Glomerular visceral epithelial cell (primary cell): ENCODE results near the gene CAPN1.
A peak's percentile ranks its signal among the peaks of the same experiment; 100 is the strongest.
"Not testable (repeated sequence)": the region's sequence is repeated elsewhere in the genome, so short reads cannot be mapped to it uniquely, and the experiment has no call there.

Source experiments
- DNase-seq: peaks from one replicate; pipeline ENCODE4 v3.0.0-alpha.2; 2016; ENCODE audit errors: extremely low spot score

CAPN1 gene

DNA sequence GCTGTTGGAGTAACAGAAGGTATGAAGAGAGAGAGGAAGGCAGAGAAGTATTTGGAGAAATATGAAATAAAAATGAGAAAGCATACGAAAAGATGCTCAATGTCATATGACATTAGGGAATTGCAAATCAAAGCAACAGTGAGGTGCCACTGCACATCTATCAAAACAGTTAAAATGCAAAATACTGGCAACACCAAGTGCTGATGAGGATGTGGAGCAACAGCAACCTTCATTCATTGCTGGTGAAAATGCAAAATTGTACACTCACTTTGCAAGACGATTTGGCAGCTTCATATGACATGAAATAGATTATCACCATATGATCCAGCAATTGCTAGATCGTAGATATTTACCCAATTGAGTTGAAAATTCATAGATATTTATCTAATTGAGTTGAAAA lies 21.1 kb upstream of the CAPN1 start:
- no peak for DNase-seq

DNA sequence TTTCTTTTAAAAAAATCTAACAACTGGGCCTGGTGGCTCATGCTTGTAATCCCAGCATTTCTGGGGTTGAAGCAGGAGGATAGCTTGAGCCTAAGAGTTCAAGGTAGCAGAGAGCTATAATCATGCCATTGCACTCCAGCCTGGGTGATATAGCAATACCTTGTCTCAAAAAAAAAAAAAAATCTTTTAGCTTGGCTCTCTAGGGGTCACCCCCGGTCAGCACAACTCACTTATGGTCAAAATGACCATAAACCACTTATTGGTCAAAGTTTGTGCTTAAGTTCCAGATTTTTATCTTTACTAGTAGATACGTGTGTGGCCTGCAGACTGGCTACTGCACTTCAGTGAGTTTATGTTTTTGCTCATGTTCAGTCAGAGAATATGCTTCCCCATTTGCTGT lies 18.0 kb upstream of the CAPN1 start:
- DNase-seq = no peak

DNA sequence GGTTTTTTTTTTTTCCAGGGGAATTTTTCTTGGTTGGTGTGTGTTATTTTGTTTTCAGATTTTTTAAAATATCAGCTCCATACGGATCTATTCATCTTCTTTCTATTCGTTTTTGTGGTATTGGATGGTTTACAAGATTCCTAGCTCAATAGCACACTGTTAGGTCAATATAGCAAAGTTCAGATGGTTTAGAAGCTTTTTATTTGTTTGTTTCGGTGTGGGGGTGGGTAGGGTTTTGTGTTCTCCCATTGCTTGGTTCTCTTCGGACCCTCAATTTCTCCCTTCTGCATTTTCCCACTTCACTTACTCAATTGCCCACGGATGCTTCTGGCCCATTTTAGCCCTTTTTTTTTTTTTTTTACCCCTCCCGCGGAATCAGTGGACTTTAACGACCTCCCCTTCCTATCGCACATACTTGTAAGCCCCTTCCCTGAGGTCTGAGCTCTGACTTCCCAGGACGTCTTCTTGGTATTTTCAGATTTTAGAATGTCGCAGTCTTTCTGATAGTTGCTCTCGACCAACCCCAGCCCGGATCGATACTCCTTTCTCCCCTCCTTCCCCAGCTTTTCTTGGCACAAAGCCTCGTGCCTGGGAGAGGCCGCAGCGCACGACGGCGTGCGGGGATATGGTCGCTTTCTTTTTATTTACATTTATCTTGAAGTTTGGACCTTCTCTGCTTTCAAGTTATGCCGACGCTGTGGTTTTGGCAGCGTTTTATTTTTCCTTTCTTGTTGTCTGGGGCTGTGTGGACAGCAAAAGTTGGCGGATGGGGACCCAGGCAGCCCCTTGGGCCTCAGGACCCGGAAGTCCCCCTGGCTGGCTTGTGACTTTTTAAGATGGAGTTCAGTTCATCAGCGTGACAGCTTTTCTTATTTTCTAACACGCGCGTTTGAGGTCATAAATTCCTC lies 16.1 kb upstream of the CAPN1 start:
- DNase-seq = no peak

DNA sequence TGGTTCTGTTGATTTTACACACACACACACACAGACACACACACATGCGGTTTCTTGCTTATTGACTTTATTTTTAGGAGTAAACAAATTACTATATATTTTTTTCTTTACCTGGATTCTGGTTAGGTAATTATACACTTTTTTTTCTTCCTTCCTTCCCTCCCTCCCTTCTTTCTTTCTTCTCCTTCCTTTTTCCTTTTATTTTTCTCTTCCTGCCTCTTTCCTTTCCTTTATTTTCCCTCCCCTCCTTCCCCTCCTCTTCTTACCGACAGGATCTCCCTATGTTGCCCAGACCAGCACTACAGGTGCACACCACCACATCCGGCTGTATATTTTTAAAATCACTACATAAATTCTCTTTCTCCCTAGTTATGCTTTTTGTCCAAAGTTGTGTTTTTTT lies 14.8 kb upstream of the CAPN1 start:
- no peak for DNase-seq

DNA sequence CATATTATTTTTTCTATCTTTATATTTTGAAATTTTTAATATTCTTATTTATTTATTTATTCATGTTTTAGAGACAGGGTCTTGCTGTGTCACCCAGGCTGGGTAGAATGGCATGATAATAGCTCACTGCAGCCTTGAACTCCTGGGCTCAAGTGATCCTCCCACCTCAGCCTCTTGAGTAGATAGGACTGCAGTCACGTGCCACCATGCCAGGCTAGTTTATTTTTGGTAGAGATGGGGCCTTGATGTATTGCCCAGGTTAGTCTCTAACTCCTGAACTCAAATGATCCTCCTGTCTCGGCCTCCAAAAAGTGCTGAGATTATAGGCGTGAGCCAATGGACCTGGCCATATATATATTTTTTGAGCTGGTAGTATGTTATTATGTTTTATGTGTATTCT lies 14.1 kb upstream of the CAPN1 start:
- no peak for DNase-seq

DNA sequence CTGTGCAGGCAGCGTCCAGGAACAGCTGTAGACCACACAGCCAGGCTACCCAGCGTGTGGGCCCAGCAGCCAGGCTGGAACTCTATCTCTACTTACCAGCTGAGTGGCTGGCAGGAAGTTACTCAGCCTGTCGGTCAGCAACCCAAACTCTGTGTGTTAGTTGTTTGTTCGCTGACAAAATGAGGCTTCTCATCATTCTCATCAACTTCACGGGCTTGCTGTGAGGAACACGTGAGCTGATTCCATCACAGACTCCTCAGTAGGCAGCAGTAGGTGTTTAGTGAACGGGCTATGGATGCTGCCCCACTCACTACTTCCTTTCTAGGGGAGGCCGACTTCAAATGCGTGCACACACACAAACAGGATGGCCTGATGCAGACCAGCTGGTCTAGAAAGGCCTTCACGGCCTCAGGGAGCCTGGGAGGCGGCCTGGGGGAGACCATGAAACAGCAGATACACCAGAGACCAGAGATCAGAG lies 12.5 kb upstream of the CAPN1 start:
- DNase-seq = no peak

DNA sequence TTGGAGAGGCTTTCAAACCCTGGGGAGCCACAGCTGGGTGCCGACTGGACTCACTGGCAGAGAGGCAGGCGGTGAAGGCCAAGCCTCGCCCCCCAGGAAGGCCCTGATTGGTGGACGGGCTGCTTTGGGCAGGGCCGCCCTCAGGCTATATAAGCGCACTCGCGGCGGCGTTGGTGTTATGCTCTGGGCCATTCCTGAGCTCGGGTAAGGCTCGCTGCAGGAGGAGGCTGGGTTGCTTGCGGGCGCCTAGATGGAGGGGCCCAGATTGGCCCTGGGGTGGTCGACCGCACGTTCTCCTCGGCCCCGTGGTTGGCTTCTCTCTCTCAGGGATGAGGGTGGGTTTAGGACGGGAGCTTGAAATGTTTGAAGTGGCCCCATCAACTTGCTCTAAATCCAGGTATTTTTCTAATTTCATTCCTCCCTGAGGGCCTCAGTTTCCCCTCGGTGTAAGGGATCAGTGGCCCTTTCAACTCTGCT lies 11.6 kb upstream of the CAPN1 start, which contains the start of gene SPDYC:
Gene SPDYC (plus strand): TSS at position 176 of the 477 bp plus-strand sequence. CDS start 1,125 bp downstream, outside the sequence.
- DNase-seq = no peak

DNA sequence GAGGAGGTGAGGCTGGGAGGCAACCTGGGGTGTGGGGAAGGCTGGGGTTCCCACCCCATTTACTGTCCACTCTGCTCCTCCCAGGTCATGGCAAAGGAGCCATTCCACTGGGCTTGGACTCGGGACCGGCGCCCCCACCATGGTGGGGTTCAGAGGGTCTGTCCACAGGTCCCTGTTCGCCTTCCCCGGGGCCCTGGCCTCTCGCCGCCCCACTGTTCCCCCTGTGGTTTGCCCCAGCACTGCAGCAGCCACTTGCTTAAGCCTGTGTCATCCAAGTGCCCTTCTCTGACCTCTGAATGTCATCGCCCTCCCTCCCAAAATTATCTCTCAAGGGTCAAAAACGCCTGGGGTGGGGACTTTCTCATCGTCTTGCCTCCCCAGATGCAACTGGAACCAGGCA lies 9.1 kb upstream of the CAPN1 start:
- no peak for DNase-seq

DNA sequence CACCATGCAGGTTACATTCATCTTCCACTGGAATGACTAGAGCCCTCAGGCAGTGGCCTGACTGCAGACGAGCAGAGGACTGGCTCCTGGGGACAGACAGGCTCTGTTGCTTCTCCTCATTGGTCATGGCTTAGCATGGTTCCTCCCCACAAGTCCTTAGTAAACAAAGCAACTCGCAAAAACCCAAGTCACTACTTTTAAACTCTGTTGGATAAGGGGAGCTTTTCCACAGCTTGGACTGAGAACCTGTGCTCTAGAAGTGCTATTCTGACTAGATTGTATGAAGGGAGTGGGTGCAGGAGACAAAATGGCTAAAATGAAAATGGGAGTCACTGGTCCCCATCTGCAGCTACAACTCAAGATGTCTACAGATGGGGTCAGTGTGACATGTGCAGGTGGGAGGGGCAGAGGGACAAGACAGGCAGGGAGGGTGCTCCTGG lies 7.1 kb upstream of the CAPN1 start:
- DNase-seq = not testable (repeated sequence)

DNA sequence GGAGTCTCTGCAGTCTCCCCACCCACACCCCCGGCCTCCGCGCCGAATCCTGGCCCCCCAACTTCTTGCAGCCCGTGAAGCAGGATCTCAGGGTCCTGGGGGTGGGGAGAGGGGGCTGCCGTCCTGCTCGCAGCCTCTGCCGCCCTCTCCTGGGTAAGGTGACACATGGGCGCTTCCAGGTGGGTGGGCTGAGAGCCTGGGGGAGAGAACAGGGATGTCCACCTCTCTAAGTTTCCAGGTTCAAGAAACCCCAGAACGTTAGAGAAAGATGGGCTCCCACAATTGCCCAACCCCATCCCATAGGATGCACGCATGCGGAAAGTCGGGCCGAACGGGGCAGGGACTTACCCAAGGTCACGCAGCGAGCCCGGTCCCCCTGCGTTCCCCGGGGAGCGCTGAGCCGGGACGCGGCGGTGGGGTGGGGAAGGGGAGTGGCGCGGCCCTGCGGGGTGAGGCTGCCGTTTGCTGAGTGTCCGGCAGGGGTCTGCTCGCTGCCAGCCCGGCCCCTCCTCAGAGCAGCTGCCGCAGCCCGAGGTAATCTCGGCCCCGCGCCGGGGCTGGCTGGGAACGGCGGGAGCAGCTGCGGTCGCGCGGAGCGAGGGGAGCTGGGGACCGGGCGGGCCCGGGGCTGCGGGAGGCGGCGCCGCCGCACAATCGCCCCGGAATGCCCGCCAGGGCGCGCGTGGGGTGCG lies 705 bp upstream of the CAPN1 start:
- peak; percentile 65 for DNase-seq

DNA sequence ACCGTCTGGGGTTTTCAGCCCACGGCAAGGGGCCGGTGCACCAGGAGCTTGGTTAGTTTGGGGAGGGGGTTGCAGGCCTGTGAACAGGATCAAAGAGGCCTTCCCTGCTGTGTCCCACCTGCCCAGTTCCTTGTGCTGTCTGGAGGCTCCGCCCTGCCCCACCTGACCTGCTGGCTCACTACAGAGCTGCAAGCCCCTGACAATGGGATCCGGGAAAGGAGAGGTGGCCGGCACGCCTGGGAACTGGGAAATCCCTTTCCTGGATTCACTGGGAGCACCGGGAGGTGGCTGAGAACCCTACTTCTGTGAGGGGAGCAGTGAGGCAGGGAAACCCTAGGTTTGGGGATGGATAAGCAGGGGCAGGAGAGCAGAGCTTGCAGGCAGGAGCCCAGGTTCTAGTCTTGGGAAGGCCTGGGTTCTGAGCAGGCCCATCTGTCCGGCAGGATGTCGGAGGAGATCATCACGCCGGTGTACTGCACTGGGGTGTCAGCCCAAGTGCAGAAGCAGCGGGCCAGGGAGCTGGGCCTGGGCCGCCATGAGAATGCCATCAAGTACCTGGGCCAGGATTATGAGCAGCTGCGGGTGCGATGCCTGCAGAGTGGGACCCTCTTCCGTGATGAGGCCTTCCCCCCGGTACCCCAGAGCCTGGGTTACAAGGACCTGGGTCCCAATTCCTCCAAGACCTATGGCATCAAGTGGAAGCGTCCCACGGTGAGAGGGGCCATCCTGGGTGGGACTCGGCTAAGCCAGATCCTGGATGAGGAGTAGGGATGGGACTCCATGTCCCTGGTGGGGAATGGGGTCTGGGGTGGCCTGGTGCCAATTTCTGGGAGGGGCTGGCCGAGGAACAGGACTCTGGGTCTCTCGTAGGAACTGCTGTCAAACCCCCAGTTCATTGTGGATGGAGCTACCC lies 786 bp downstream of the CAPN1 start:
- DNase-seq = peak; percentile 39

DNA sequence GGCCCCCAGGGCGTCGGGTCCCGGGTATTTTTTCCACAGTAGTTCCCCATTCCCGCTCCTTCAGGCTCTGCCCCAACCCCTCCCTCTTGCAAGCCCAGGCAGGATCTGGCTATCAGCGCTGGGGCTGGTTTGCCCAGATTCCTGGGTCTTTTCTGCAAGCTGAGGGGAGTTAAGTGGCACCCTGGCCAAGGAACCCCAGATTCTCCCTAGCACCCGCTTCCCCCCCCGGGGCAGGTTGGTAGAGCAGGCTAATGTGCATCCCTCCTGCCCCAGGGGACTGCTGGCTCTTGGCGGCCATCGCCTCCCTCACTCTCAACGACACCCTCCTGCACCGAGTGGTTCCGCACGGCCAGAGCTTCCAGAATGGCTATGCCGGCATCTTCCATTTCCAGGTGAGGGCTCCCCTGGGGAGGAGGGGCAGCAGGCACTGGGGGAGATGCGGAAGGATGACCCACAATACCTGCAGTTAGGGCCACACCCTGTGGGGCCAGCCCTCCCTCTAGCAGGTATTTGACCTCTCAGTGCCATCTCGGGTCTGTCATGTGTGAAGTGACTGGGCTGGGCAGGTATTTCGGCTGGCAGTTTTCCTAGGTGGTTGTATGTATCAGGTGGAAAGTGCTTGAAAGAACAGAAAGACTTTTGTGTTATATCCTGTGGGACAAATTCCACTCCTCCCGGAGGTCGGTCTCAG lies 1.6 kb downstream of the CAPN1 start:
- DNase-seq = no peak

DNA sequence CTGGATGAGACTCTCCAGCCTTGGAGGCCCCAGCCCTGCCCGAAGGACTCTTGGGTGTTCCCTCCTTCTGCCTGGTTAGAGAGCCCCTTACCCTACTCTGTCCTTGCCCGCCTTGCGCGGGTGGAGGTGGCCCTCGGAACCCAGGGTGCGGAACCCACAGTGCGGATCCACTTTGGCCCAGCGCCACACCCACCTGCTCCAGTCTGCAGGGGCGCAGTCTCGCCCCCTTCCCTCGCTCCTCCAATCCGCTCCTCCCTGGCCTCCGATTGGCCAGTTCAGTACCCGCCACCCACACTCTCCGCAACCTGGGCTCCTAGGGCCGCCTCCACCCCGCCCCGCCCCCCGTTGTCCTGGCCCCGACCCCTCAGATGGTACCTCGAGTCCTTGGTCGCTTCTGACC lies 2.4 kb downstream of the CAPN1 start:
- no peak for DNase-seq

DNA sequence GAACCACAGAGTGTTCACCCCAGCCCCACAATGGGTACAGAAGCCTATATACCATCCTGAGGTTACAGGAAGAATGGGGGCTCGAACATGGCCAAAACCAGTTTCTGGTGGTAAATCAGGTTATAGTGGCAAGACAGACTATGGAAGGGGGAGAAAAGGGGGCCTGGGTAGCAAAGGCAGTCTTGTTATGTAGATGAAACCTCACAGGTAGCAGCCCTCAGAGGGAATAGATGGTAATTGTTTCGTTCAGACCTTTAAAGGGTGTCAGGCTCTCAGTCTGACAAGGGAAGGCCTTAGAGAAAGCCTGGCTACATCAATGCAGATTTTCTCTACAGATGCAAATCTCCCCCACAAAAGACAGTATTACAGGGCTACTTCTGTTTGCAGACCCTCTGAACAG lies 3.4 kb downstream of the CAPN1 start:
- no peak for DNase-seq

DNA sequence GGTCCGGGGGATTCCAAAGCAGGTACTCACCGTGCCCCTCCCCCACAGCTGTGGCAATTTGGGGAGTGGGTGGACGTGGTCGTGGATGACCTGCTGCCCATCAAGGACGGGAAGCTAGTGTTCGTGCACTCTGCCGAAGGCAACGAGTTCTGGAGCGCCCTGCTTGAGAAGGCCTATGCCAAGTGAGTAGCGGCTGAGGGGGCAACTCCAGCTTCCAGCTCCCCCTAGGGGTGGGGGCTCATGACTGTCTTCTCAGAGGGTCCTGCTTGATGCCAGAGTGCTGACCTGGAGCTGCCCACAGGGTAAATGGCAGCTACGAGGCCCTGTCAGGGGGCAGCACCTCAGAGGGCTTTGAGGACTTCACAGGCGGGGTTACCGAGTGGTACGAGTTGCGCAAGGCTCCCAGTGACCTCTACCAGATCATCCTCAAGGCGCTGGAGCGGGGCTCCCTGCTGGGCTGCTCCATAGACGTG lies 4.2 kb downstream of the CAPN1 start:
- no peak for DNase-seq

DNA sequence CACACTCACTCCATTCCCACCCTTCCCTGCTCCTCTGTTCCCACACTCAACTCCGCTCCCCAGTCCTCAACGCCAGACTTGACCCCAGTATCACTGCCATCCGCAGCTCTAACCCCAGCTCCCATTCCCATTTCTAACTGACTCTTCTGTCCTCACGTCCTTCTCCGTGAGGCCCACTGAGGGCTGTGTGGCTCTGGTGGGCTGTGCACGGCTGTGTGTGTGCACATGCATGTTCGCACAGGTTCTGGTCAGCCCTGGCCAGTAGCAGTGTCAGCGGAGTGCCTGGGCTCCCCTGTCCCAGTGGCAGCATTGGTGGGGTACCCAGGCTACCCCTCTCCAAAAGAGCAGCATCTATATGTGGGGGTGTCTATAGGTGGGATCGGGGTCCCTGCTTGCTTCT lies 5.0 kb downstream of the CAPN1 start:
- DNase-seq = no peak

DNA sequence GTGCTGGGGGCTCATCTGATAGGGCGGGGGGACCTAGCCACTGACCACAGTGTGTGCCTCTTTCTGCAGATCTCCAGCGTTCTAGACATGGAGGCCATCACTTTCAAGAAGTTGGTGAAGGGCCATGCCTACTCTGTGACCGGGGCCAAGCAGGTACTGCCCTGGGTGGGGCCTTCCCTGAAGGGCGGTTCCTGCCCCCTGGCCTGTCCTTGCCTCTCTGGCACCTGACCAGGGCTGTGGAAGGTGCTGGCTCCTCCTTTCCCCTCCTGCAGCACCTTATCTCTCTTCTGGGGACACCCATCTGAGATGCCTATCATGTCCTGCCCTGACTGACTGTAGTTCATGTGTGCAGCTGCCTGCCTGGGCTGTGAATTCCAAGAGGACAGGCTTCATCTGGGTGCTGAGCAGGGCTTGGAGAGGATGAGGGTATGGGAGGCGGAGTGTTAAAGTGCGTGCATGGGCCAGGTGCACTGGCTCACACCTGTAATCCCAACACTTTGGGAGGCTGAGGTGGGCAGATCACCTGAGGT lies 5.5 kb downstream of the CAPN1 start:
- no peak for DNase-seq

DNA sequence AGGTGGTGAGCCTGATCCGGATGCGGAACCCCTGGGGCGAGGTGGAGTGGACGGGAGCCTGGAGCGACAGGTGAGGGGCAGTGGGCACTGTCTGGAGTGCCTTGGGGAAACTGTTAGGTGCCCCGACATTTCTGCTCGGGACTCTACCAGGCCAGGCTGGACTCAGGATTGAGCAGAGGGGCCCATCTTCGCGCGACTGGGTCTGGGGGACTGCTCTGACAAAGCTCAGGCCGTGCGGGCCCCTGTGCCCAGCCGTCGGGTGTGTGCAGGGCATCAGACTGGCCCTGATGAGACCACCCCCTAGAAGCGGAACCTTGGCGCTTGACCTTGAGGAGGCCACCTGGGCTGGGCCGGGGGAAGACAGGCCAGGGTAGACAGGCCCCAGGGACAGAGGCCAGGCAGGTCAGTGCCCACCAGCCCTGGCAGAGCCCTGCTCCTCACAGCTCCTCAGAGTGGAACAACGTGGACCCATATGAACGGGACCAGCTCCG lies 6.3 kb downstream of the CAPN1 start:
- DNase-seq = no peak

DNA sequence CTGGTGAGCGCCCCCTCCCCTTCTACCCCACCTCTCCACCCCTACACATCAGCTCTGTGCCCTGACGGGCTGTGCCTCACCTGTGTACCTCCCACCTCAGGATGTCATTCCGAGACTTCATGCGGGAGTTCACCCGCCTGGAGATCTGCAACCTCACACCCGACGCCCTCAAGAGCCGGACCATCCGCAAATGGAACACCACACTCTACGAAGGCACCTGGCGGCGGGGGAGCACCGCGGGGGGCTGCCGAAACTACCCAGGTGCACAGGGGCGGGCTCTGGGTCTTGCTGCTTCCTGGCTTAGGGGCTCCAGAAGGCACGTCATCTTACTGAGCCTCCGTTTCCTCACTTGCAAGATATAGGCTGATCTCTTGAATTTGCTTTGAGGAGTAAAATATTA lies 6.8 kb downstream of the CAPN1 start:
- no peak for DNase-seq

DNA sequence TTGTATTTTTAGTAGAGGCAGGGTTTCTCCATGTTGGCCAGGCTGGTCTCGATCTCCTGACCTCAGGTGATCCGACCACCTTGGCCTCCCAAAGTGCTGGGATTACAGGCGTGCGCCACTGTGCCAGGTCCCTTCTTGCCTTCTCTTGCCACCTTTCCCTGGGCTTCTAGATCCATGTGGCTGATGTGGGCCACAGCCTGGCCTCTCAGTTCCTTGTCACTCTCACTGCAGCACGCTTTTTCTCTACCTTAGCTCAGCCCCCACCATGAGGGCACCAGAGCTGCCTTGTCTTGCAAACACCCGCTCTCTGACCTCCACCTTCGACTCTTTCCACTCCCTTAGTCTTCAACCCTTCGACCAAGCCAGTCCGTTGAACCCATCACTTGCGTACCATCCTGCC lies 7.5 kb downstream of the CAPN1 start:
- no peak for DNase-seq

DNA sequence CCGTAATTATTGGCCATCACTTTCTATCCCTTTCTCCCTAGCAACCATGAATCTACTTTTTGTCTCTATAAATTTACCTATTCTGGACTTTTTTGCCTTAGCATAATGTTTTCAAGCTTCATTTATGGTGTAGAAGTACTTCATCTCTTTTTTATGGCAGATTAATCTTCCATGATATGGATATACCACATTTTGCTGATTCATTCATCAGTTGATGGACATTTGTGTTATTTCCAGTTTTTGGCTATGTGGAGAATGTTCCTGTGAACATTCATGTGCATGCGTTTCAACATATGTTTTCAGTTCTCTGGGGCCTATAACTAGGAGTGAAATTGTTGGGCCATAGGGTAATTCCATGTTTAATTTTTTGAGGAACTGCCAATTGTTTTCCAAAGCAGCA lies 12.8 kb downstream of the CAPN1 start:
- DNase-seq = no peak
